GM12878 (cell line): ENCODE data around the gene EIF3A. TPM values are rescaled to one million over a fixed set of nuclear protein-coding genes. Genes with fewer than 3 reads are reported as not detected.

Experiments used
- ASH2L ChIP-seq: fragments of 300-600, 200-600 bp; sonication (generic); IDR thresholded peaks from 2 replicates; pipeline ENCODE4 v1.6.1; 2017; ENCODE audit warnings: low read depth, mild to moderate bottlenecking, borderline replicate concordance
- BHLHE40 ChIP-seq, 2 experiments: fragments of 450-650 bp in 1 of 2; IDR thresholded peaks; 2 replicates each; pipeline ENCODE4 v1.6.1; 2011 to 2017; ENCODE audit warnings: low read depth in 2 of 2, borderline replicate concordance in 1 of 2, improper control_type of control experiment in 1 of 2, low read length in 1 of 2, mild to moderate bottlenecking in 1 of 2
- DPF2 ChIP-seq: fragments of 450-650 bp; IDR thresholded peaks from 2 replicates; pipeline ENCODE4 v1.6.1; 2017; ENCODE audit warnings: mild to moderate bottlenecking
- EGR1 ChIP-seq, 2 experiments: IDR thresholded peaks; 1 replicate in 1 of 2; 2 replicates in 1 of 2; pipeline ENCODE4 v1.6.1; 2011 to 2012; ENCODE audit warnings: low read depth in 2 of 2, low read length in 2 of 2, borderline replicate concordance in 1 of 2, mild to moderate bottlenecking in 1 of 2, moderate library complexity in 1 of 2
- GABPA ChIP-seq: IDR thresholded peaks from 2 replicates; pipeline ENCODE4 v1.6.1; 2014; ENCODE audit warnings: antibody characterized with exemption, low read depth, mild to moderate bottlenecking, inconsistent platforms
- HCFC1 ChIP-seq: fragments of 150-350 bp; IDR thresholded peaks from 2 replicates; pipeline ENCODE4 v1.6.1; 2014; ENCODE audit warnings: low read length
- KLF5 ChIP-seq: fragments of 450-650 bp; IDR thresholded peaks from 2 replicates; pipeline ENCODE4 v1.6.1; 2014; ENCODE audit warnings: mild to moderate bottlenecking; ENCODE audit not compliant: partially characterized antibody
- MTA2 ChIP-seq: fragments of 450-650 bp; IDR thresholded peaks from 2 replicates; pipeline ENCODE4 v1.6.1; 2016; ENCODE audit warnings: low read depth, mild to moderate bottlenecking, moderate library complexity
- MTA3 ChIP-seq: IDR thresholded peaks from 2 replicates; pipeline ENCODE4 v1.6.1; 2012; ENCODE audit warnings: low read length, inconsistent platforms, borderline replicate concordance
- NFIC ChIP-seq: IDR thresholded peaks from 2 replicates; pipeline ENCODE4 v1.6.1; 2012; ENCODE audit warnings: low read depth, mild to moderate bottlenecking, inconsistent platforms, low read length, moderate library complexity
- NFXL1 ChIP-seq: fragments of 450-650 bp; IDR thresholded peaks from 2 replicates; pipeline ENCODE4 v1.6.1; 2017; ENCODE audit warnings: antibody characterized with exemption, mild to moderate bottlenecking, borderline replicate concordance
- NFYA ChIP-seq: IDR thresholded peaks from 2 replicates; pipeline ENCODE4 v1.6.1; 2011; ENCODE audit warnings: low read depth, mild to moderate bottlenecking, low read length, improper control_type of control experiment, borderline replicate concordance
- NR2F1 ChIP-seq: fragments of 450-650 bp; conservative IDR thresholded peaks from 2 replicates; pipeline ENCODE4 v1.6.1; 2017; ENCODE audit warnings: mild to moderate bottlenecking
- POLR2A ChIP-seq: IDR thresholded peaks from 2 replicates; pipeline ENCODE4 v1.6.1; 2011; ENCODE audit warnings: low read depth, mild to moderate bottlenecking, low read length
- POLR2AphosphoS2 ChIP-seq: IDR thresholded peaks from 2 replicates; pipeline ENCODE4 v1.6.1; 2011; ENCODE audit warnings: low read depth, mild to moderate bottlenecking, low read length, improper control_type of control experiment, moderate library complexity
- POLR2AphosphoS5 ChIP-seq: IDR thresholded peaks from 2 replicates; pipeline ENCODE4 v1.6.1; 2011; ENCODE audit warnings: mild to moderate bottlenecking, low read length, inconsistent platforms
- RBBP5 ChIP-seq: fragments of 200-600 bp; sonication (generic); conservative IDR thresholded peaks from 2 replicates; pipeline ENCODE4 v1.6.1; 2016
- RCOR1 ChIP-seq: conservative IDR thresholded peaks from 2 replicates; pipeline ENCODE4 v1.6.1; 2012; ENCODE audit warnings: low read depth, low read length, improper control_type of control experiment
- RELA ChIP-seq: fragments of 450-650 bp; IDR thresholded peaks from 2 replicates; pipeline ENCODE4 v1.8.0; 2014; ENCODE audit warnings: borderline replicate concordance; ENCODE audit not compliant: partially characterized antibody
- RFX5 ChIP-seq: IDR thresholded peaks from 2 replicates; pipeline ENCODE4 v1.6.1; 2011; ENCODE audit warnings: low read depth, low read length, improper control_type of control experiment
- SMAD1 ChIP-seq: fragments of 450-650 bp; IDR thresholded peaks from 2 replicates; pipeline ENCODE4 v1.6.1; 2018; ENCODE audit warnings: mild to moderate bottlenecking, low read depth; ENCODE audit not compliant: partially characterized antibody
- STAT1 ChIP-seq: fragments of 450-650 bp; conservative IDR thresholded peaks from 2 replicates; pipeline ENCODE4 v1.6.1; 2014; ENCODE audit warnings: antibody characterized with exemption, mild to moderate bottlenecking
- SUPT20H ChIP-seq: IDR thresholded peaks from 2 replicates; pipeline ENCODE4 v1.6.1; 2011; ENCODE audit warnings: low read depth, mild to moderate bottlenecking, low read length, moderate library complexity, borderline replicate concordance; ENCODE audit not compliant: control insufficient read depth
- SUZ12 ChIP-seq: fragments of 200-600 bp; sonication (generic); IDR thresholded peaks from one replicate; pipeline ENCODE4 v1.6.1; 2018; ENCODE audit warnings: antibody characterized with exemption, mild to moderate bottlenecking; ENCODE audit not compliant: unreplicated experiment
- TARDBP ChIP-seq: IDR thresholded peaks from 2 replicates; pipeline ENCODE4 v1.6.1; 2016; ENCODE audit warnings: borderline replicate concordance
- ZNF384 ChIP-seq: IDR thresholded peaks from 2 replicates; pipeline ENCODE4 v1.6.1; 2012; ENCODE audit warnings: low read depth, mild to moderate bottlenecking, low read length, improper control_type of control experiment, borderline replicate concordance
- polyA plus RNA-seq, 11 experiments: library from polyadenylated mRNA; depleted of rRNA in 4 of 11; unstranded in 6 of 11; stranded (reverse) in 5 of 11; fragments of >200 nt; fragmentation: Nextera tagmentation in 4 of 11; fragmentation: Illumina TruSeq in 1 of 11; extraction: Ambion mirVana in 4 of 11; extraction: Trizol in 1 of 11; gene quantifications; 1 replicate in 1 of 11; 2 replicates in 10 of 11; pipeline versions ENCODE4 v1.2.1 to v1.2.3, GENCODE V29; 2011 to 2016; ENCODE audit warnings: inconsistent platforms in 2 of 11, missing spikeins in 2 of 11, low read depth in 1 of 11
- total RNA-seq, 4 experiments: library from RNA; depleted of rRNA in 3 of 4; stranded (reverse); fragments of >200 nt in 3 of 4; fragmentation: Illumina TruSeq in 1 of 4; extraction: Trizol in 1 of 4; gene quantifications; 2 replicates each; pipeline versions ENCODE4 v1.2.1 to v1.2.3, GENCODE V29; 2013 to 2021
- TF ChIP-seq, protein P1 (sequence below): IDR thresholded peaks from 2 replicates; pipeline ENCODE4 v1.6.1; 2012; ENCODE audit warnings: mild to moderate bottlenecking, low read depth, low read length

Gene EIF3A
- total and polyA plus RNA-seq, 10 of the 15 experiments (the other 5 are each of a cell fraction or from before 2014, with no cell fraction given), result 42.3 to 195 (median 96.3) TPM

DNA sequence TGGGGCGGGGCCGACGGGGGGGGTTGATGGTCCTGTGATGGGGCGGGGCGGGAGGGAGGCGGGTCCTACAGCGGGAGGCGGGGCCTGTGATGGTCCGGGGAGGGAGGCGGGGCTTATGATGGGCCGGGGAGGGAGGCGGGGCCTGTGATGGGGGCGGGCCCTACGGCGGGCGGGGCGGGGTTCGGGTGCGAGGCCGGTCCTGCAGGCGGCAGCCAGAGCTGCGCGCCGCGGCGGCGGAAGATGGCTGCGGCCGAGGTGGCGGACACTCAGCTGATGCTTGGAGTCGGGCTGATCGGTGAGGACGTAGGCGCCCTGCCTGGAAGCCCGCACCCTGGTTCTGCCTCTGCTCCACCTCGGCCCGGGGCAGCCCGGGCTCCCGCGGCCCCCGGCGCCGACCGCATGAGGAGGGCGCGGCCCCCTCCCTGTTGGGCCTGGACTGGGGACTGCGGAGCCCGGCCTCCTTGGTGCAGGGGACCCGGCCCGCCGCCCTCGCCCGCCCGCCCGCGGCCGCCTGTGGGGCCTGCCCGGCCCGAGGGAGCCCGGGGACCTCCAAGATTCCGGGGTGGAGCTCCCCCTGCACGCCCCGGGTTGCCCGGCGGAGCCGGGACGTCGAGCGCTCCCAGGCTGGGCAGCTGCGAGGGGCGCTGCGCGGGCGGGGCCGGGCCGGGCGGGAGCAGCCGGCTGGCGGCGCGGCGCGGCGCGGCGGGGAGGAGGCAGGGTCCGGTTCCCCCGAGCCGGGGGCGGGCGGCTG, 23.5 kb upstream of the EIF3A start, which contains the start of gene DENND10 (continued):
- TF ChIP-seq MTA2, result no peak
- TF ChIP-seq HCFC1, result no peak
- TF ChIP-seq RELA, result no peak
- no peak for TF ChIP-seq ASH2L
- peak; percentile 96 for TF ChIP-seq POLR2A
- no peak; a peak in 1 of 4 replicates for TF ChIP-seq BHLHE40 (IDR thresholded peaks at IDR 0.05; ENCODE audit: borderline replicate concordance in 1 of 2, low read depth in 2 of 2, low read length in 1 of 2)
- TF ChIP-seq, protein P1, sequence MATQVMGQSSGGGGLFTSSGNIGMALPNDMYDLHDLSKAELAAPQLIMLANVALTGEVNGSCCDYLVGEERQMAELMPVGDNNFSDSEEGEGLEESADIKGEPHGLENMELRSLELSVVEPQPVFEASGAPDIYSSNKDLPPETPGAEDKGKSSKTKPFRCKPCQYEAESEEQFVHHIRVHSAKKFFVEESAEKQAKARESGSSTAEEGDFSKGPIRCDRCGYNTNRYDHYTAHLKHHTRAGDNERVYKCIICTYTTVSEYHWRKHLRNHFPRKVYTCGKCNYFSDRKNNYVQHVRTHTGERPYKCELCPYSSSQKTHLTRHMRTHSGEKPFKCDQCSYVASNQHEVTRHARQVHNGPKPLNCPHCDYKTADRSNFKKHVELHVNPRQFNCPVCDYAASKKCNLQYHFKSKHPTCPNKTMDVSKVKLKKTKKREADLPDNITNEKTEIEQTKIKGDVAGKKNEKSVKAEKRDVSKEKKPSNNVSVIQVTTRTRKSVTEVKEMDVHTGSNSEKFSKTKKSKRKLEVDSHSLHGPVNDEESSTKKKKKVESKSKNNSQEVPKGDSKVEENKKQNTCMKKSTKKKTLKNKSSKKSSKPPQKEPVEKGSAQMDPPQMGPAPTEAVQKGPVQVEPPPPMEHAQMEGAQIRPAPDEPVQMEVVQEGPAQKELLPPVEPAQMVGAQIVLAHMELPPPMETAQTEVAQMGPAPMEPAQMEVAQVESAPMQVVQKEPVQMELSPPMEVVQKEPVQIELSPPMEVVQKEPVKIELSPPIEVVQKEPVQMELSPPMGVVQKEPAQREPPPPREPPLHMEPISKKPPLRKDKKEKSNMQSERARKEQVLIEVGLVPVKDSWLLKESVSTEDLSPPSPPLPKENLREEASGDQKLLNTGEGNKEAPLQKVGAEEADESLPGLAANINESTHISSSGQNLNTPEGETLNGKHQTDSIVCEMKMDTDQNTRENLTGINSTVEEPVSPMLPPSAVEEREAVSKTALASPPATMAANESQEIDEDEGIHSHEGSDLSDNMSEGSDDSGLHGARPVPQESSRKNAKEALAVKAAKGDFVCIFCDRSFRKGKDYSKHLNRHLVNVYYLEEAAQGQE, result no peak
- TF ChIP-seq NR2F1, result 0 out of 2 replicates have a peak, but pooled peaks have one; percentile 22
- no peak for TF ChIP-seq SUZ12
- no peak for TF ChIP-seq POLR2AphosphoS2
- no peak for TF ChIP-seq RFX5
- TF ChIP-seq TARDBP, result no peak
- TF ChIP-seq MTA3, result no peak
- TF ChIP-seq STAT1, result no peak
- no peak for TF ChIP-seq RCOR1
- TF ChIP-seq NFYA, result no peak
- TF ChIP-seq GABPA, result no peak
- TF ChIP-seq SMAD1, result no peak
- no peak for TF ChIP-seq SUPT20H
- TF ChIP-seq NFIC, result no peak
- TF ChIP-seq KLF5, result no peak
- TF ChIP-seq EGR1 (IDR thresholded peaks at IDR 0.05; ENCODE audit: borderline replicate concordance in 1 of 2, low read depth in 2 of 2, low read length in 2 of 2), result no peak
- TF ChIP-seq POLR2AphosphoS5, result peak; percentile 81; the same call in 1 of the 2 replicates
- no peak for TF ChIP-seq ZNF384
- TF ChIP-seq NFXL1, result no peak
- TF ChIP-seq RBBP5, result no peak
- peak; percentile 53 for TF ChIP-seq DPF2
